SU-DHL-6 (cell line): ENCODE data around the gene TBL1X.

ENCODE experiments used
- H2AFZ ChIP-seq: fragments of 200-600 bp; sonication (generic); 2 replicates; pipeline ENCODE4 v1.6.1; 2014; ENCODE audit warnings: low read depth, mild to moderate bottlenecking, moderate library complexity, mixed read lengths, antibody characterized with exemption, low read length; ENCODE audit not compliant: severe bottlenecking
- H3F3A ChIP-seq: fragments of 200-600 bp; shearing (Covaris generic); 2 replicates; pipeline ENCODE4 v1.6.0; 2016; ENCODE audit warnings: antibody characterized with exemption, mild to moderate bottlenecking; ENCODE audit not compliant: insufficient read depth
- H3K27ac ChIP-seq: fragments of 200-600 bp; sonication (generic); 2 replicates; pipeline ENCODE4 v1.5.1; 2016; ENCODE audit warnings: low read depth, mild to moderate bottlenecking, low read length, moderate library complexity, mixed read lengths
- H3K27me3 ChIP-seq: fragments of 200-600 bp; sonication (generic), shearing (Covaris generic); 2 replicates; pipeline ENCODE4 v1.6.0; 2014; ENCODE audit warnings: mild to moderate bottlenecking, low read length
- H3K36me3 ChIP-seq: fragments of 200-600 bp; sonication (generic); 2 replicates; pipeline ENCODE4 v1.6.1; 2014; ENCODE audit warnings: mild to moderate bottlenecking, low read length, mixed read lengths
- H3K4me2 ChIP-seq: fragments of 300-600, 200-600 bp; shearing (Covaris generic), sonication (generic); 2 replicates; pipeline ENCODE4 v1.6.0; 2014; ENCODE audit warnings: low read length, low read depth, mild to moderate bottlenecking; ENCODE audit not compliant: poor library complexity, severe bottlenecking
- H3K4me3 ChIP-seq: fragments of 200-600 bp; sonication (generic); 2 replicates; pipeline ENCODE4 v1.5.1; 2014; ENCODE audit warnings: antibody characterized with exemption, low read length, mild to moderate bottlenecking, mixed read lengths; ENCODE audit not compliant: insufficient read depth, poor library complexity, severe bottlenecking
- H3K79me2 ChIP-seq: fragments of 200-600 bp; sonication (generic); 2 replicates; pipeline ENCODE4 v1.6.1; 2014; ENCODE audit warnings: mild to moderate bottlenecking, low read length, moderate library complexity; ENCODE audit not compliant: insufficient read depth
- H3K9ac ChIP-seq: fragments of 200-600 bp; sonication (generic); 2 replicates; pipeline ENCODE4 v1.7.0; 2014; ENCODE audit warnings: mild to moderate bottlenecking, low read length
- H3K9me2 ChIP-seq: fragments of 200-600 bp; sonication (generic); replicated peaks from 2 replicates; pipeline ENCODE4 v1.6.1; 2014; ENCODE audit warnings: low read length; ENCODE audit not compliant: insufficient read depth
- H3K9me3 ChIP-seq: fragments of 200-600 bp; sonication (generic); 2 replicates; pipeline ENCODE4 v1.6.1; 2014; ENCODE audit warnings: low read length, mixed read lengths; ENCODE audit not compliant: insufficient read depth
- H4K20me1 ChIP-seq: fragments of 200-600 bp; sonication (generic); 2 replicates; pipeline ENCODE4 v1.6.1; 2014; ENCODE audit warnings: low read depth, mild to moderate bottlenecking, antibody characterized with exemption, low read length, moderate library complexity, mixed read lengths
- CTCF ChIP-seq: fragments of 200-600 bp; sonication (generic); IDR thresholded peaks from one replicate; pipeline ENCODE4 v1.5.1; 2017; ENCODE audit warnings: antibody characterized with exemption, mild to moderate bottlenecking, low read length, moderate library complexity; ENCODE audit not compliant: insufficient read depth, poor library complexity, severe bottlenecking
- EZH2phosphoT487 ChIP-seq: fragments of 200-600 bp; sonication (generic), shearing (Covaris generic); conservative IDR thresholded peaks from 2 replicates; pipeline ENCODE4 v1.6.1; 2018; ENCODE audit warnings: mild to moderate bottlenecking, antibody characterized with exemption, low read length, moderate library complexity, mixed read lengths

TBL1X gene

GRCh38 chrX:9772943-9773342, 308.1 kb downstream of the TBL1X start:
- H4K20me1 ChIP-seq, result no peaks in the 10 kb centered on the region
- no peak overlapping the region for H2AFZ ChIP-seq
- no peak overlapping the region for H3K9ac ChIP-seq
- no peaks in the 10 kb centered on the region for H3K79me2 ChIP-seq
- no peaks in the 10 kb centered on the region for H3K27me3 ChIP-seq
- no peaks in the 10 kb centered on the region for H3K36me3 ChIP-seq
- no peak overlapping the region for H3K27ac ChIP-seq
- no peak overlapping the region for H3K4me3 ChIP-seq
- H3K9me2 ChIP-seq, result no peaks in the 10 kb centered on the region
- no peak for TF ChIP-seq CTCF
- TF ChIP-seq EZH2phosphoT487, result no peak
- H3K9me3 ChIP-seq, result no peaks in the 10 kb centered on the region
- no peaks in the 10 kb centered on the region for H3F3A ChIP-seq
- H3K4me2 ChIP-seq, result no peak overlapping the region

- Histone ChIP-seq H3F3A (no peaks in the 10 kb centered on the region), H4K20me1 (no peaks in the 10 kb centered on the region), H3K4me3 (no peak overlapping the region), H2AFZ (no peak overlapping the region), H3K9me2 (no peaks in the 10 kb centered on the region), H3K9ac (no peak overlapping the region), H3K27me3 (no peaks in the 10 kb centered on the region), H3K9me3 (no peaks in the 10 kb centered on the region), H3K79me2 (no peaks in the 10 kb centered on the region), H3K27ac (no peak overlapping the region), H3K4me2 (no peak overlapping the region), H3K36me3 (no peaks in the 10 kb centered on the region)
- no peak for TF ChIP-seq CTCF
- TF ChIP-seq EZH2phosphoT487, result no peak
These were observed 311.1 kb downstream of the TBL1X start for GRCh38 chrX:9775930-9776329.

- TF ChIP-seq CTCF (no peak), EZH2phosphoT487 (no peak)
- Histone ChIP-seq H3K9me2 (no peaks in the 10 kb centered on the region), H3K79me2 (no peaks in the 10 kb centered on the region), H3K4me2 (no peak overlapping the region), H4K20me1 (no peaks in the 10 kb centered on the region), H3K4me3 (no peak overlapping the region), H3K27ac (no peak overlapping the region), H3K9me3 (no peaks in the 10 kb centered on the region), H2AFZ (no peak overlapping the region), H3K36me3 (no peaks in the 10 kb centered on the region), H3K27me3 (no peaks in the 10 kb centered on the region), H3F3A (no peaks in the 10 kb centered on the region), H3K9ac (no peak overlapping the region)
These were observed 317.1 kb downstream of the TBL1X start for GRCh38 chrX:9781941-9782340.
